Immature natural killer cell (primary cell): ENCODE results near the gene CTPS1. TPM values are rescaled to one million over a fixed set of nuclear protein-coding genes. Genes with fewer than 3 reads are reported as not detected.

Experiments used
- DNase-seq, 3 donors: peaks; one replicate each; pipeline ENCODE4 v3.0.0; 2022; ENCODE audit warnings: mixed read lengths in 1 of 3
- H3K27ac Mint-ChIP-seq, 6 donors: one replicate each; pipeline ENCODE4 v1.8.0; 2020; ENCODE audit warnings: mixed read lengths in 6 of 6, mild to moderate bottlenecking in 5 of 6, inconsistent platforms in 4 of 6, moderate library complexity in 3 of 6
- H3K27me3 Mint-ChIP-seq, 3 donors: one replicate each; pipeline ENCODE4 v1.8.0; 2020 to 2021; ENCODE audit warnings: low read depth in 3 of 3, mild to moderate bottlenecking in 3 of 3, mixed read lengths in 3 of 3, moderate library complexity in 3 of 3, inconsistent platforms in 1 of 3
- H3K36me3 Mint-ChIP-seq, 3 donors: one replicate each; pipeline ENCODE4 v1.8.0; 2020; ENCODE audit warnings: mixed read lengths in 3 of 3, inconsistent platforms in 2 of 3, mild to moderate bottlenecking in 2 of 3
- H3K4me1 Mint-ChIP-seq, 2 donors: one replicate each; pipeline ENCODE4 v1.8.0; 2020; ENCODE audit warnings: inconsistent platforms in 2 of 2, mild to moderate bottlenecking in 2 of 2, mixed read lengths in 2 of 2, moderate library complexity in 1 of 2
- H3K4me3 Mint-ChIP-seq, 5 donors: one replicate each; pipeline ENCODE4 v1.8.0; 2020; ENCODE audit warnings: mild to moderate bottlenecking in 5 of 5, mixed read lengths in 5 of 5, inconsistent platforms in 3 of 5, moderate library complexity in 3 of 5
- H3K9me3 Mint-ChIP-seq, 6 donors: one replicate each; pipeline ENCODE4 v1.8.0; 2020; ENCODE audit warnings: mild to moderate bottlenecking in 6 of 6, mixed read lengths in 6 of 6, inconsistent platforms in 4 of 6, moderate library complexity in 3 of 6
- polyA plus RNA-seq, 3 donors: library from polyadenylated mRNA; unstranded; fragments of 300-500 nt; fragmentation: Illumina TruSeq; gene quantifications; one replicate each; pipeline ENCODE4 v1.2.3, GENCODE V29; 2021

The CTPS1 gene
- polyA plus RNA-seq, 3 donors from 2014 or later, result 14.8 to 22.6 (median 16.6) TPM

DNA sequence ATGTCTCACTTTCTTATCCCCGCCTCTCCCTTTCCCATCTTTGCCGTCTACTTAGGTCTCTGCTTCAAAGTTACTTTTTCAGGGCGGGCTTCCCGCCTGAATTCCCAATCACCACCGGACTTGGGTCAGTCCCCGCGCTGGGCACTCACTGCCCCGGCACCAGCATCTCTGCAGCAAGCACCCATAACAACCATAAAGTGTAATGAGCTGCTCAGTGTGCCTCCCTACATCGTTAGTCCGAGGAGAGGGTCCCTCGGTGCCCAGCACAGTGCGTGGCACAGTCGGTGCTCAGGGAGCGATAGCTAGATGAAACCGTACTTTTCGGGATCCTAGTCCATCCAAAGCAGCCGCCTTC is 633 bp upstream of the CTPS1 start:
- H3K27ac Mint-ChIP-seq, result peak overlapping the region; percentile 78 to 92 (median 90)
- peaks cover 17 to 20% of the 10 kb centered on the region in 2 donors for H3K4me1 Mint-ChIP-seq
- H3K36me3 Mint-ChIP-seq, result peaks cover 2 to 5% (median 4%) of the 10 kb centered on the region in 3 donors
- peak overlapping the region; percentile 85 to 92 (median 86) for H3K4me3 Mint-ChIP-seq
- H3K27me3 Mint-ChIP-seq, result peaks cover 12 to 17% (median 14%) of the 10 kb centered on the region in 3 donors
- DNase-seq, result no peak
- no peaks in the 10 kb centered on the region for H3K9me3 Mint-ChIP-seq

- no peak for DNase-seq
- Mint-ChIP-seq H3K4me3 (peak overlapping the region; percentile 91 to 97 (median 95)), H3K4me1 (peaks cover 17 to 20% of the 10 kb centered on the region in 2 donors), H3K36me3 (peaks cover 4 to 13% (median 13%) of the 10 kb centered on the region in 3 donors), H3K9me3 (no peaks in the 10 kb centered on the region), H3K27ac (peak overlapping the region; percentile 94 to 99 (median 96)), H3K27me3 (peaks cover 12 to 18% (median 12%) of the 10 kb centered on the region in 3 donors)
Measured at GRCh38 chr1:40980068-40980452, 564 bp downstream of the CTPS1 start.

DNA sequence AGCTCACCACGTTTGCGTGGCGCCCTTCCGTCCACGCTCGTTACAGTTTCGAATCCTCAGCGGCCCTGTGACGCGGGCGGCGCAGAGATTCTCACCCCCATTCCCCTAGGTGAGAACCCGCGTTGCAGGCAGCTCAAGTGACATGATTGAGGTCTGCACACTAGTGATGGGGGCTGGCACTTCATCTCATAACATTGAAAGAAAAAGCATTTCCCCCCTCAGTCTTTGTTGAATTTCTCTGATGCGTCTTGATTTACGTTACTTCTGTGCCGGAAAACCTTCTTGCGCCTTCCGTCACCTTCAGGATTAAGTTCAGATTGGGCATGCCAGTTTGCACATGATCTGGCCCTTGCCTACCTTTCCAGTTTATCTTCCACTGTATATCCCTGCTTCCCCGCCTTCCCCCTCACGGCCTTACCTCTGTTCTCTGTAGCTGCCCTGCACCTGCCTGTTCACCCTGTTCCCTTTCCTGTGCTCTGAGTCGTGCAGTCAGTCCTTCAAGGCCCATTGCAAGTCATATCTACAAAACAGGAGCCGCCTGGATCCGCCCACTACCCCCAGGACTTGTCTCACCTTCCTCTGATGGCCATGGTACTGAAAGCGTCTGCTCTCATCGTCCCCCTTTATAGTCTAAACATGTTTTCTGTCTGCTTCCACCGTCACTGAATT is 1.1 kb downstream of the CTPS1 start:
- Mint-ChIP-seq H3K27ac (peak overlapping the region; percentile 94 to 99 (median 96)), H3K9me3 (no peaks in the 10 kb centered on the region), H3K36me3 (peaks cover 6 to 18% (median 18%) of the 10 kb centered on the region in 3 donors), H3K4me1 (peaks cover 17 to 20% of the 10 kb centered on the region in 2 donors), H3K27me3 (peaks cover 11 to 18% (median 12%) of the 10 kb centered on the region in 3 donors), H3K4me3 (peak overlapping the region; percentile 91 to 97 (median 95))
- DNase-seq, result peak; percentile 87 to 88 (median 88)

GRCh38 chr1:40981691-40982448 is 2.4 kb downstream of the CTPS1 start:
- peaks cover 17 to 30% (median 25%) of the 10 kb centered on the region in 3 donors for H3K36me3 Mint-ChIP-seq
- H3K4me1 Mint-ChIP-seq, result peaks cover 17 to 20% of the 10 kb centered on the region in 2 donors
- peak overlapping the region in 5 of 6 donors; percentile 2 to 99 (median 71) for H3K27ac Mint-ChIP-seq
- H3K9me3 Mint-ChIP-seq, result no peaks in the 10 kb centered on the region
- no peak for DNase-seq
- peaks cover 12 to 18% (median 16%) of the 10 kb centered on the region in 3 donors for H3K27me3 Mint-ChIP-seq
- H3K4me3 Mint-ChIP-seq, result peak overlapping the region in 4 of 5 donors; percentile 22 to 50 (median 34)

GRCh38 chr1:40982721-40983120 is 3.2 kb downstream of the CTPS1 start:
- Mint-ChIP-seq H3K36me3 (peaks cover 22 to 38% (median 25%) of the 10 kb centered on the region in 3 donors), H3K4me3 (no peak overlapping the region), H3K4me1 (peaks cover 17 to 20% of the 10 kb centered on the region in 2 donors), H3K27ac (no peak overlapping the region), H3K27me3 (peaks cover 9 to 18% (median 16%) of the 10 kb centered on the region in 3 donors), H3K9me3 (no peaks in the 10 kb centered on the region)
- DNase-seq, result no peak

GRCh38 chr1:40983286-40983685 is 3.8 kb downstream of the CTPS1 start:
- H3K27ac Mint-ChIP-seq, result peak overlapping the region in 1 of 6 donors; percentile 51
- H3K4me3 Mint-ChIP-seq, result no peak overlapping the region
- peaks cover 17 to 20% of the 10 kb centered on the region in 2 donors for H3K4me1 Mint-ChIP-seq
- peaks cover 23 to 42% (median 28%) of the 10 kb centered on the region in 3 donors for H3K36me3 Mint-ChIP-seq
- no peak for DNase-seq
- no peaks in the 10 kb centered on the region for H3K9me3 Mint-ChIP-seq
- H3K27me3 Mint-ChIP-seq, result peaks cover 9 to 18% (median 16%) of the 10 kb centered on the region in 3 donors

GRCh38 chr1:40984066-40984465 is 4.6 kb downstream of the CTPS1 start:
- peaks cover 8 to 19% (median 16%) of the 10 kb centered on the region in 3 donors for H3K27me3 Mint-ChIP-seq
- peaks cover 14 to 20% of the 10 kb centered on the region in 2 donors for H3K4me1 Mint-ChIP-seq
- H3K27ac Mint-ChIP-seq, result no peak overlapping the region
- H3K9me3 Mint-ChIP-seq, result no peaks in the 10 kb centered on the region
- peaks cover 31 to 50% (median 35%) of the 10 kb centered on the region in 3 donors for H3K36me3 Mint-ChIP-seq
- no peak overlapping the region for H3K4me3 Mint-ChIP-seq
- DNase-seq, result no peak

GRCh38 chr1:40984531-40984930 is 5.0 kb downstream of the CTPS1 start:
- H3K4me1 Mint-ChIP-seq, result peaks cover 14 to 20% of the 10 kb centered on the region in 2 donors
- H3K27ac Mint-ChIP-seq, result no peak overlapping the region
- peaks cover 34 to 54% (median 35%) of the 10 kb centered on the region in 3 donors for H3K36me3 Mint-ChIP-seq
- peaks cover 6 to 16% (median 15%) of the 10 kb centered on the region in 3 donors for H3K27me3 Mint-ChIP-seq
- H3K9me3 Mint-ChIP-seq, result no peaks in the 10 kb centered on the region
- no peak for DNase-seq
- no peak overlapping the region for H3K4me3 Mint-ChIP-seq

GRCh38 chr1:40985161-40985560 is 5.7 kb downstream of the CTPS1 start:
- peaks cover 35 to 60% (median 40%) of the 10 kb centered on the region in 3 donors for H3K36me3 Mint-ChIP-seq
- peaks cover 6 to 16% (median 13%) of the 10 kb centered on the region in 3 donors for H3K27me3 Mint-ChIP-seq
- H3K9me3 Mint-ChIP-seq, result no peaks in the 10 kb centered on the region
- peak overlapping the region in 1 of 6 donors; percentile 5 for H3K27ac Mint-ChIP-seq
- H3K4me1 Mint-ChIP-seq, result peaks cover 14 to 20% of the 10 kb centered on the region in 2 donors
- no peak overlapping the region for H3K4me3 Mint-ChIP-seq
- no peak for DNase-seq

DNA sequence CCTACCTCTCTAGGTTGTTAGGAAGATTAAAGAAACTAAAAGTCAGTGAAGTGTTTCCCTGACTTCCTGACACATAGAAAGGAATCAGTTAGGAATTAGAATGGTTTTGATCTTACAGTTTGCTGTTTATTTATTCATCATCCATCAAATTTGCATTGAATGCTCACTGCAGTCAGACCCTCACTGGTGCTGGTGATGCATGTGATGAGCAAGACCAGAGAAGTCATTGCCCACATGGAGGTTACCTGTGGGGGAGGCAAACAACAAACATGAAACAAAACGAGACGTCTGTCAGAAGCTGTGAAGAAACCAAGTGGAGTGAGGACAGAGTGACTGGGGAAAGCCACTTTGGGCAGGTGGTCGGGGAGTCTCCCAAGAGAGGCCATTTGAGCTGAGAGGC is 6.4 kb downstream of the CTPS1 start:
- peaks cover 40 to 66% (median 46%) of the 10 kb centered on the region in 3 donors for H3K36me3 Mint-ChIP-seq
- no peaks in the 10 kb centered on the region for H3K9me3 Mint-ChIP-seq
- H3K4me1 Mint-ChIP-seq, result peaks cover 7 to 13% of the 10 kb centered on the region in 2 donors
- peaks cover 0 to 10% (median 9%) of the 10 kb centered on the region in 3 donors for H3K27me3 Mint-ChIP-seq
- no peak overlapping the region for H3K4me3 Mint-ChIP-seq
- H3K27ac Mint-ChIP-seq, result peak overlapping the region in 2 of 6 donors; percentile 5 to 45
- no peak for DNase-seq

- peak overlapping the region in 2 of 6 donors; percentile 5 to 45 for H3K27ac Mint-ChIP-seq
- H3K36me3 Mint-ChIP-seq, result peaks cover 42 to 66% (median 50%) of the 10 kb centered on the region in 3 donors
- peaks cover 0 to 9% (median 8%) of the 10 kb centered on the region in 3 donors for H3K27me3 Mint-ChIP-seq
- no peak overlapping the region for H3K4me3 Mint-ChIP-seq
- DNase-seq, result no peak
- H3K9me3 Mint-ChIP-seq, result no peaks in the 10 kb centered on the region
- peaks cover 3 to 8% of the 10 kb centered on the region in 2 donors for H3K4me1 Mint-ChIP-seq
Measured at GRCh38 chr1:40986328-40986783, 6.9 kb downstream of the CTPS1 start.

GRCh38 chr1:40986956-40987355 is 7.5 kb downstream of the CTPS1 start:
- Mint-ChIP-seq H3K27me3 (peaks cover 0 to 9% (median 8%) of the 10 kb centered on the region in 3 donors), H3K4me1 (peaks cover 2 to 4% of the 10 kb centered on the region in 2 donors), H3K9me3 (no peaks in the 10 kb centered on the region), H3K36me3 (peaks cover 48 to 68% (median 56%) of the 10 kb centered on the region in 3 donors), H3K27ac (no peak overlapping the region), H3K4me3 (no peak overlapping the region)
- DNase-seq, result no peak

- no peak for DNase-seq
- H3K36me3 Mint-ChIP-seq, result peaks cover 52 to 73% (median 61%) of the 10 kb centered on the region in 3 donors
- H3K9me3 Mint-ChIP-seq, result no peaks in the 10 kb centered on the region
- peak overlapping the region in 1 of 6 donors; percentile 45 for H3K27ac Mint-ChIP-seq
- no peak overlapping the region for H3K4me3 Mint-ChIP-seq
- H3K4me1 Mint-ChIP-seq, result no peaks in the 10 kb centered on the region
- peaks cover 0 to 14% (median 5%) of the 10 kb centered on the region in 3 donors for H3K27me3 Mint-ChIP-seq
Measured at GRCh38 chr1:40987439-40988276, 8.2 kb downstream of the CTPS1 start.
